Liver (tissue), 9 donors: Measurements from ENCODE around the gene DUSP8. TPM values are rescaled to one million over a fixed set of nuclear protein-coding genes. Genes with fewer than 3 reads are reported as not detected.

Source experiments
- DNase-seq: peaks from one replicate; pipeline ENCODE4 v3.0.0-alpha.2; 2017; ENCODE audit warnings: low spot score
- H3K27ac ChIP-seq, 2 donors: one replicate each; pipeline ENCODE4 v1.7.0; 2013; ENCODE audit warnings: inconsistent platforms in 2 of 2, low read length in 2 of 2, control low read depth in 1 of 2, low read depth in 1 of 2, mild to moderate bottlenecking in 1 of 2
- H3K27me3 ChIP-seq, 4 donors: one replicate each; pipeline versions ENCODE4 v1.6.1 to v1.7.0; 2013; ENCODE audit warnings: low read length in 3 of 4, inconsistent platforms in 1 of 4, mild to moderate bottlenecking in 1 of 4, moderate library complexity in 1 of 4; ENCODE audit not compliant: control insufficient read depth in 4 of 4, insufficient read depth in 4 of 4
- H3K36me3 ChIP-seq, 4 donors: one replicate each; pipeline versions ENCODE4 v1.6.1 to v1.7.0; 2013; ENCODE audit warnings: low read length in 3 of 4, mild to moderate bottlenecking in 3 of 4, low read depth in 1 of 4, moderate library complexity in 1 of 4; ENCODE audit not compliant: control insufficient read depth in 4 of 4, insufficient read depth in 3 of 4
- H3K4me1 ChIP-seq, 4 donors: one replicate each; pipeline versions ENCODE4 v1.6.1 to v1.7.0; 2013; ENCODE audit warnings: low read length in 3 of 4, mild to moderate bottlenecking in 3 of 4, moderate library complexity in 1 of 4; ENCODE audit not compliant: control insufficient read depth in 4 of 4, insufficient read depth in 4 of 4
- H3K4me3 ChIP-seq, 3 donors: one replicate each; pipeline versions ENCODE4 v1.6.1 to v1.7.0; 2013; ENCODE audit warnings: low read length in 3 of 3, control low read depth in 1 of 3, low read depth in 1 of 3, mild to moderate bottlenecking in 1 of 3
- H3K9ac ChIP-seq, 2 donors: one replicate each; pipeline ENCODE4 v1.7.0; 2013; ENCODE audit warnings: low read length in 2 of 2, mild to moderate bottlenecking in 2 of 2, moderate library complexity in 2 of 2, control low read depth in 1 of 2, low read depth in 1 of 2
- H3K9me3 ChIP-seq, 4 donors: one replicate each; pipeline versions ENCODE4 v1.6.1 to v1.7.0; 2013; ENCODE audit warnings: low read length in 3 of 4; ENCODE audit not compliant: control insufficient read depth in 4 of 4
- EGR1 ChIP-seq, 2 donors: IDR thresholded peaks; 2 replicates each; pipeline ENCODE4 v1.6.1; 2016 to 2018; ENCODE audit warnings: antibody characterized with exemption in 2 of 2, low read depth in 2 of 2
- FOXA1 ChIP-seq: IDR thresholded peaks from 2 replicates; pipeline ENCODE4 v1.6.1; 2016; ENCODE audit warnings: antibody characterized with exemption
- FOXA2 ChIP-seq: IDR thresholded peaks from 2 replicates; pipeline ENCODE4 v1.6.1; 2016; ENCODE audit warnings: antibody characterized with exemption
- GABPA ChIP-seq, 2 donors: IDR thresholded peaks in 1 of 2; conservative IDR thresholded peaks in 1 of 2; 2 replicates each; pipeline ENCODE4 v1.6.1; 2016; ENCODE audit warnings: antibody characterized with exemption in 2 of 2, mild to moderate bottlenecking in 1 of 2, moderate library complexity in 1 of 2
- HNF4A ChIP-seq, 2 donors: conservative IDR thresholded peaks; 2 replicates each; pipeline ENCODE4 v1.6.1; 2016; ENCODE audit warnings: antibody characterized with exemption in 2 of 2, mild to moderate bottlenecking in 2 of 2
- HNF4G ChIP-seq: IDR thresholded peaks from 2 replicates; pipeline ENCODE4 v1.6.1; 2016; ENCODE audit warnings: antibody characterized with exemption
- MAX ChIP-seq: IDR thresholded peaks from 2 replicates; pipeline ENCODE4 v1.6.1; 2016; ENCODE audit warnings: antibody characterized with exemption
- NR2F2 ChIP-seq: IDR thresholded peaks from 2 replicates; pipeline ENCODE4 v1.6.1; 2016; ENCODE audit warnings: antibody characterized with exemption
- RAD21 ChIP-seq, 2 donors: IDR thresholded peaks; 2 replicates each; pipeline ENCODE4 v1.6.1; 2016; ENCODE audit warnings: antibody characterized with exemption in 2 of 2, mild to moderate bottlenecking in 2 of 2
- REST ChIP-seq: IDR thresholded peaks from 2 replicates; pipeline ENCODE4 v1.6.1; 2016; ENCODE audit warnings: antibody characterized with exemption, mild to moderate bottlenecking
- RXRA ChIP-seq, 2 donors: IDR thresholded peaks; 2 replicates each; pipeline ENCODE4 v1.6.1; 2017 to 2018; ENCODE audit warnings: antibody characterized with exemption in 2 of 2, mild to moderate bottlenecking in 1 of 2
- SP1 ChIP-seq: IDR thresholded peaks from 2 replicates; pipeline ENCODE4 v1.6.1; 2018; ENCODE audit warnings: antibody characterized with exemption, mild to moderate bottlenecking
- TAF1 ChIP-seq: conservative IDR thresholded peaks from 2 replicates; pipeline ENCODE4 v1.6.1; 2016; ENCODE audit warnings: antibody characterized with exemption, mild to moderate bottlenecking
- YY1 ChIP-seq: IDR thresholded peaks from 2 replicates; pipeline ENCODE4 v1.6.1; 2016; ENCODE audit warnings: antibody characterized with exemption, mild to moderate bottlenecking
- WGBS: extraction: QIAGEN DNeasy Blood & Tissue Kit; methylation state at CpG from one replicate; pipeline ENCODE4 v1.1.7; 2013; 5-methylcytosine and 5-hydroxymethylcytosine counted together
- polyA plus RNA-seq, 2 donors: library from polyadenylated mRNA; stranded (reverse) in 1 of 2; unstranded in 1 of 2; fragments of 200-250 nt in 1 of 2; fragments of >200 nt in 1 of 2; fragmentation: Nextera tagmentation in 1 of 2; extraction: Ambion mirVana in 1 of 2; gene quantifications; one replicate each; pipeline versions ENCODE4 v1.2.1 to v1.2.3, GENCODE V29; 2013 to 2015
- total RNA-seq, 2 donors: library from RNA; depleted of rRNA; stranded (reverse); fragments of >200 nt; gene quantifications; one replicate each; pipeline ENCODE4 v1.2.3, GENCODE V29; 2014
- donor health status: healthy.
- donor health status: healthy.
- donor health status: healthy.
- donor health status: healthy.
- donor health status: healthy.

The DUSP8 gene
- total and polyA plus RNA-seq, 4 donors: 0.06 to 0.33 (median 0.21) TPM

DNA sequence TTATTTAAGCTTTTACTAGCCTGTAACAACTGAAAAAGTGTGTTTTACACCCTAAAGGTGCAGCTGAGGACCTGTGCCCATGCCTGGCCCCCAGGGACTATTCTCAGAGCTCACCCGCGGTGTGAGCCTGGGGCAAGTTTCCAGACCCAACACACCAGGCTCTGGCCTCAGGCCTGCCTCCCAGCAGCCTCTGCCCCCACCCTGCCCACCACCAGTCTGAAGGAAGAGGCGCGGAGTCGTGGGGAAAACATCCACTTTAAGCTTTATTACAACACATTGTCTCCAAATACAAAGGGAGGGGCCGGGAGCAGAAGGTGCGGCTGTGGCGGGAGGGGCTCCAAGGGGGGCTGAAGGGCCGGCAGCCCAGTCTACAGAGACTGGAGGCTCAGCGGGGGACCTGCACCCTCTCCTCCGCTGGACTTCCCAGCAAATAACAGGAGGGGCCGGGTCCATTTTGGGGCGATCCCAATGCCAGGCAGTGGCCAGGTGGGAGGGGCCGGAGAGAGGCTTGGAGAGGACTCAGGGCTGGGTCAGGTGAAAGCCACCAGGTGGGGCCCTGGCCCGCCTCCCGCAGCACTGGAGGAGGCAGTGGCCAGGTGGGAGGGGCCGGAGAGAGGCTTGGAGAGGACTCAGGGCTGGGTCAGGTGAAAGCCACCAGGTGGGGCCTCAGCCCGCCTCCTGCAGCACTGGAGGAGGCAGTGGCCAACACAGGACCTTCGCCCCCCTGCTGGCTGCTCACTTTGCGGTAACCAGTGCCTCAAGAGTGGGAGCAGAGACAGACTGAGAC, 18.1 kb downstream of the DUSP8 start (continued):
- TF ChIP-seq NR2F2 (no peak), YY1 (no peak), TAF1 (no peak), EGR1 (IDR thresholded peaks at IDR 0.05; ENCODE audit: low read depth in 2 of 2) (no peak), HNF4G (no peak), MAX (no peak), GABPA (IDR thresholded peaks at IDR 0.05 in 1 of 2, conservative IDR thresholded peaks at IDR 0.05 in 1 of 2) (no peak), SP1 (no peak), FOXA1 (no peak), RXRA (IDR thresholded peaks at IDR 0.05) (no peak)

DNA sequence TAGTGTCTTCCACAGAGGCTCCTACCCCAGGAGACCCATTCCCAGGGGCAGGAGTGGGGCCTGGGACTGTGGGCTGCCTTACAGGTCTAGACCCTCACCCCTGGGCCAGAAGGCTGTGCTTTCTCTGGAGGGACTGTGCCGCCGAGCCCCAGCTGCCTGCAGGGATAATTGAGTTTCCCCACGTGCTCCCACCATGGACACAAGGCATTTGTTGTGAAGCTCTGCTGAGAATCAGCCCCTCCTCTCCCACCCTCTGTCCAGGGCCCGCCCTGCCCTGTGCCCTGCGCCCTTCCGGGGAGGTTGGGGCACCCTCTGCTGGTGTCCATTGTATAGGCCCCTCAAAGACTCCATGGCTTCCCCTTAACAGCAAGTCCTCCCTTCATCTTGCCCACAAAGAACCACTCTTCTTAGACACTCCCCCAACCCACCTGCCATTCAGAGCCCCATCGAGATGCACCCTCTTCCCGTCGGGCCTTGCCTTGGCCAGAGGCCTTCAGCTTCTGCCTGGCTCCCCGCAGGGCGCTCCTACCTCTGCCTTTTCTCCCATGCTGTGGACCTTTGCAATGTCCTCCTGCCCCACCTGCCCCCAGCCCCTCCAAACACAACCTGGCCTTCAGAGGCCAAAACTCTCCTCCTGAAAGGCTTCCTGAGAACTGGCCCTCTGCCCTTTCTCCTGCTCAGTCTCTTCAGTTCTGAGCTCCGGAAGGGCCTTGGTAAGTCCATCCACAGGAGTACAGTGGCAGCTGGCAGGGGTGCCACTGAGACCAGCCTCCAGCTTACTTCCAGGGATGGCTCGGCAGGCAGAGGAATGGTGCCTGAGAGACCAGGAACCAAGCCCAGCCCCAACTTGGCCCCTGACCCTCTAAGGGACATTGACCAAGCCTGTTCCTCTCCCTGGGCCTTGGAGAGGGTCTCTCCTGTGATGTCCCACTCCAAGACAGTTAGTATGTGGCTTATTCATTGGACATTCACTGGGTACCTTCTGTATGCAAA, 22.4 kb downstream of the DUSP8 start:
- Histone ChIP-seq H3K36me3 (no peaks in the 10 kb centered on the region), H3K27me3 (peaks cover 0 to 2% (median 0%) of the 10 kb centered on the region in 4 donors), H3K4me3 (no peak overlapping the region), H3K9ac (no peak overlapping the region), H3K9me3 (no peaks in the 10 kb centered on the region), H3K4me1 (peaks cover 2 to 17% (median 9%) of the 10 kb centered on the region in 4 donors), H3K27ac (no peak overlapping the region)
- no peak for DNase-seq
- 88% methylated on average over 13 of the region's 13 CpGs for WGBS
- no peak for TF ChIP-seq NR2F2
- TF ChIP-seq HNF4A (conservative IDR thresholded peaks at IDR 0.05): no peak
- no peak for TF ChIP-seq FOXA2

DNA sequence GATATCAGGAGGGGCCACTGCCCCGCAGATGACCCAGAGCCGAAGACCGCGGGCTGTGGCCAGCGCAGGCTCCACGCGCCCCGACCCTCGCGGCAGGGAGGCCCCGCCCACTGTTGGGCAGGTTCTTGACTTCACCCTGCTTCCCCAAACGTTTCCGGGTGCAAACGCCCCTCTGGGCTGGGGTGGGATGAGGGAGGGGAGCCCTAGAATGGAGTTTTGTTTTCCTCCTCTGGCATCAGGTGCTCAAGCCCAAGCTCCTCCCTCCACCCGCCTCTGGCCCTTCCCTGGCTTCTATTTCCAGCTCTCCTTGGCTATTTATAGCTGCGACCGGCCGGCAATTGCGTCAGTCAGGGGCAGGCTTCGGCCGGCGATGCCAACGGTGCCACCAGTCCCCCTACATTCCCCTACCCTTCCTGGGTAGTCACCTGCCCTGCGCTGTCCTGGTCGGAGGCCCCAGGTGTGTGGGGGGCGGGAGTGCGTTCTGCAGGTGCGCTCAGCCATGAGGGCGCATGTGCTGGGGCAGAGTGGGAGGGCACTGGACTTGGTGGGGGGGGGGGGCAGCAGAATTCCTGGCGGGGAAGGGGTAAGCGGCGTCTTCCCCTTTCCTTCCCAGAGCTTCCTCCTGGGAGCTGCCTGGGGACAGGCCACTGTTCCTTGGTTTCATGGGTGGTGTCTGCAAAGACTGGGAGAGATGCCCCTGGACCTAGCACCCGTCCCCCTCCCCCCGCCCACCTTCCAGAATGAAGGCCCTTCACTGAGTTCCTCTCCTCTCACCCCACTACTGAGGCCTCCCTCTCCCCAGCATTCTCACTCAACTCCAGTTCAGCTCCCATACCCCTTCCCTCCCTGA, 23.6 kb downstream of the DUSP8 start:
- Histone ChIP-seq H3K27ac (no peak overlapping the region), H3K4me3 (no peak overlapping the region), H3K4me1 (peaks cover 2 to 23% (median 12%) of the 10 kb centered on the region in 4 donors), H3K9ac (no peak overlapping the region), H3K27me3 (peaks cover 0 to 2% (median 0%) of the 10 kb centered on the region in 4 donors), H3K9me3 (no peaks in the 10 kb centered on the region), H3K36me3 (no peaks in the 10 kb centered on the region)
- no peak for TF ChIP-seq FOXA1
- TF ChIP-seq GABPA (IDR thresholded peaks at IDR 0.05 in 1 of 2, conservative IDR thresholded peaks at IDR 0.05 in 1 of 2): no peak
- peak; percentile 27 for TF ChIP-seq SP1
- no peak for TF ChIP-seq TAF1
- no peak for TF ChIP-seq RAD21 (IDR thresholded peaks at IDR 0.05)
- TF ChIP-seq REST: no peak
- 13% methylated on average over 34 of the region's 34 CpGs for WGBS
- no peak for DNase-seq
